GM21423 (cell line): ENCODE data around the gene NFYC.

Experiments used
- ATAC-seq: cut with Tn5 transposase; IDR thresholded peaks from one replicate; pipeline ENCODE4 v1.9.1; 2021; ENCODE audit warnings: mild to moderate bottlenecking, moderate library complexity; ENCODE audit not compliant: unreplicated experiment

The NFYC gene

GRCh38 chr1:40734882-40735628 lies 43.6 kb downstream of the NFYC start:
- no peak for ATAC-seq

- ATAC-seq = no peak
Observed at GRCh38 chr1:40736085-40736531, 44.6 kb downstream of the NFYC start.

GRCh38 chr1:40738831-40739230 lies 47.3 kb downstream of the NFYC start:
- ATAC-seq = no peak

- ATAC-seq = no peak
Observed at GRCh38 chr1:40739455-40740008, 48.0 kb downstream of the NFYC start.

- ATAC-seq = no peak
Observed at GRCh38 chr1:40740039-40740996, 48.8 kb downstream of the NFYC start.

GRCh38 chr1:40740997-40741736 lies 49.7 kb downstream of the NFYC start:
- ATAC-seq = no peak

- no peak for ATAC-seq
Observed at GRCh38 chr1:40742363-40743061, 51.0 kb downstream of the NFYC start.

GRCh38 chr1:40743452-40743851 lies 51.9 kb downstream of the NFYC start:
- ATAC-seq = no peak

- ATAC-seq = no peak
Observed at GRCh38 chr1:40743860-40744259, 52.4 kb downstream of the NFYC start.

GRCh38 chr1:40745176-40745575 lies 53.7 kb downstream of the NFYC start:
- ATAC-seq = no peak

- ATAC-seq = no peak
Observed at GRCh38 chr1:40746344-40747090, 55.0 kb downstream of the NFYC start.

GRCh38 chr1:40748841-40749718 lies 57.6 kb downstream of the NFYC start:
- ATAC-seq = no peak

- ATAC-seq = no peak
Observed at GRCh38 chr1:40749817-40750216, 58.3 kb downstream of the NFYC start.

GRCh38 chr1:40750451-40750908 lies 59.0 kb downstream of the NFYC start:
- no peak for ATAC-seq

GRCh38 chr1:40751802-40752201 lies 60.3 kb downstream of the NFYC start:
- no peak for ATAC-seq

- ATAC-seq = no peak
Observed at GRCh38 chr1:40753142-40753882, 61.8 kb downstream of the NFYC start.

GRCh38 chr1:40754201-40754600 lies 62.7 kb downstream of the NFYC start:
- no peak for ATAC-seq

GRCh38 chr1:40755067-40755466 lies 63.6 kb downstream of the NFYC start:
- ATAC-seq = no peak
